Measurements from ENCODE around the gene PTBP2.
A peak's percentile ranks its signal among the peaks of the same experiment; 100 is the strongest.

Gene PTBP2

DNA sequence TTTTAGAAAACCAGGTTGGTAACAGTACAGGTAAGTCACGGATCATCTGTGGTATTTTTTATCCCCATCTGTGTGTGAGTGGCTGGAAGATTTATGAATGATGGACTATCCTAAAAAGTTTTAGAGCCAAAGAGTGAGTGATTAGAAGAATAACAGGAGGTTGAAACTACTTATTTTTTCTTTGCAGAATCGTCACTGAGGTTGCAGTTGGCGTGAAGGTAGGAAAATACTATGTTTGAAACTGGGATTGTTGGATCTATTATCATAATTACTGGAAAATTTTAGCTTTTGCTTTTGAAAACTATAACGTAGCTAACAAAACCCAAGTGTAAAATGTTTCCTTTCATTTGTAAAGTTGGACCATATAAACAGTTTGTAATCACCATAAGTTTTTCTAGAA, 1.8 kb downstream of the PTBP2 start:
- peak overlapping the region; percentile 0; the same call in 1 of the 2 replicates for H3K4me3 ChIP-seq (ENCODE audit: control insufficient read depth, low read depth, low read length)
- TF ChIP-seq, protein P1, sequence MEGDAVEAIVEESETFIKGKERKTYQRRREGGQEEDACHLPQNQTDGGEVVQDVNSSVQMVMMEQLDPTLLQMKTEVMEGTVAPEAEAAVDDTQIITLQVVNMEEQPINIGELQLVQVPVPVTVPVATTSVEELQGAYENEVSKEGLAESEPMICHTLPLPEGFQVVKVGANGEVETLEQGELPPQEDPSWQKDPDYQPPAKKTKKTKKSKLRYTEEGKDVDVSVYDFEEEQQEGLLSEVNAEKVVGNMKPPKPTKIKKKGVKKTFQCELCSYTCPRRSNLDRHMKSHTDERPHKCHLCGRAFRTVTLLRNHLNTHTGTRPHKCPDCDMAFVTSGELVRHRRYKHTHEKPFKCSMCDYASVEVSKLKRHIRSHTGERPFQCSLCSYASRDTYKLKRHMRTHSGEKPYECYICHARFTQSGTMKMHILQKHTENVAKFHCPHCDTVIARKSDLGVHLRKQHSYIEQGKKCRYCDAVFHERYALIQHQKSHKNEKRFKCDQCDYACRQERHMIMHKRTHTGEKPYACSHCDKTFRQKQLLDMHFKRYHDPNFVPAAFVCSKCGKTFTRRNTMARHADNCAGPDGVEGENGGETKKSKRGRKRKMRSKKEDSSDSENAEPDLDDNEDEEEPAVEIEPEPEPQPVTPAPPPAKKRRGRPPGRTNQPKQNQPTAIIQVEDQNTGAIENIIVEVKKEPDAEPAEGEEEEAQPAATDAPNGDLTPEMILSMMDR (IDR thresholded peaks at IDR 0.05; ENCODE audit: control insufficient read depth, insufficient read depth, low read depth, low read length, missing control alignments), result no peak
- DNase-seq (ENCODE audit: low read depth), result no peak

DNA sequence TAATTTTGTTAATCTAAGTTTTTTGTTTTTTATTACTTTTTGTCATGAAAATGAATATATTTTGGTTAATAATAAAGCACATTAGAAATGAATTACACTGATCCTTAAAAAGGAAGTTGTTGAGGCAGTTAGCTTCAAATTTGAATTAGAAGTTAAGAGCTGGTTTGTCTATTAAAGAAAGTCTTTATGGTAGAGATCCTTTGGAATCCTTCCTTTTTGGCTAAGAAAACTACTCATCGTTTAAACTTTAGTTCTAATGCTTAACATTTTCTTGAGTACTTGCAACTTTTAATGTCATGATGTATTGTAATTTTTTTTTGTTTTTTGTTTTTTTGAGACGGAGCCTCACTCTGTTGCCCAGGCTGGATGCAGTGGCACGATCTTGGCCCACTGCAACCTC, 2.4 kb downstream of the PTBP2 start:
- no peak overlapping the region for H3K4me3 ChIP-seq (ENCODE audit: control insufficient read depth, low read depth, low read length)
- no peak for DNase-seq (ENCODE audit: low read depth)
- TF ChIP-seq, protein P1 (IDR thresholded peaks at IDR 0.05; ENCODE audit: control insufficient read depth, insufficient read depth, low read depth, low read length, missing control alignments), result no peak

DNA sequence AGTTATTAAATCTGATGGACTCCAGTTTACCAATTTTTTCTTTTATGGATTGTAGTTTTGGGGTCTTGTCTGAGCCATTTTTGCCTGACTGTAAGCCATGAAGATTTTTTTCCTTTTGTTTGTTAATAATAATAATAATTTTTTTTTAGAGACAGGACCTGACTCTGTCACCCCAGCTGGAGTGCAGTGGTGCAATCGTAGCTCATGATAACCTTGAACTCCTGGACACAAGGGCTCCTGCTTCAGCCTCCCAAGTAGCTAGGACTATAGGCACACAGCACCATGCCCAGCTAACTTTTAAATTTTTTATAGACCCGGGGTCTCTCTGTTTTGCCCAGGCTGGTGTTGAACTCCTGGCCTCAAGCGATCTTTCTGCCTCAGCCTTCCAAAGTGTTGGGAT, 6.3 kb downstream of the PTBP2 start:
- TF ChIP-seq, protein P1 (IDR thresholded peaks at IDR 0.05; ENCODE audit: control insufficient read depth, insufficient read depth, low read depth, low read length, missing control alignments), result no peak
- DNase-seq (ENCODE audit: low read depth), result no peak
- no peak overlapping the region for H3K4me3 ChIP-seq (ENCODE audit: control insufficient read depth, low read depth, low read length)

DNA sequence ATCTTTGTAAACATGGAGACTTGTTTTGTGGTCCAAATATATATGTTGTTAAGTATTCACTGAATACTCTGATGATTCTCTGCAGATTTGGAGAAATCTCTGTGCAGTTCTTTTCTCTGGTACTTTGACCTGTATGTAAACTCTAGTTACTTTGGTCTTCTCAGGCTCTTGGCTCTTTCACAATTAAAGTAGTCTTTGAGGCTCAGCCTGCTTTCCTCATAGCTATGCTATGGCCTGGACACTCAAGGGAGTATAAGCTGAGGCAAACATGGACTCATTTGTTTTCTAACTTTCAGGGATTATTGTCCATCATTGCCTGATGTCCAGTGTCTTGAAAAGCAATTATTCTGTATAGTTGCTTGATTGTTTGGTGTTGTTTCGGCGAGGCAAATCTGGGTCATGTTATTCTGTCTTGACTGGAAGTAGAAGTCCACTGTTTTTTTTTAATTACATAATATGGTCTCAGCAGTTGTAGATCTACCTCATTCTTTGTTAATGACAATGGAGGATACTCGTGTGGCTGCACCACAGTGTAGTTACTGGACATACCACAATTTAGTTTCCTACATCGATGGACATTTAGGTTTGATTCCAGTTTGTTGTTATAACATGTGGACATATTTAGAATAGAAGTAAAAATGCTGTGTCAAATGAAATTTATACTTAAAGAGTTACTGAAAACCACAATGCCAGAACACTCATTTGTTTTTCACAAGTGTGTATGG, 9.2 kb downstream of the PTBP2 start:
- TF ChIP-seq, protein P1 (IDR thresholded peaks at IDR 0.05; ENCODE audit: control insufficient read depth, insufficient read depth, low read depth, low read length, missing control alignments), result no peak
- no peak for DNase-seq (ENCODE audit: low read depth)
- H3K4me3 ChIP-seq (ENCODE audit: control insufficient read depth, low read depth, low read length), result no peak overlapping the region

DNA sequence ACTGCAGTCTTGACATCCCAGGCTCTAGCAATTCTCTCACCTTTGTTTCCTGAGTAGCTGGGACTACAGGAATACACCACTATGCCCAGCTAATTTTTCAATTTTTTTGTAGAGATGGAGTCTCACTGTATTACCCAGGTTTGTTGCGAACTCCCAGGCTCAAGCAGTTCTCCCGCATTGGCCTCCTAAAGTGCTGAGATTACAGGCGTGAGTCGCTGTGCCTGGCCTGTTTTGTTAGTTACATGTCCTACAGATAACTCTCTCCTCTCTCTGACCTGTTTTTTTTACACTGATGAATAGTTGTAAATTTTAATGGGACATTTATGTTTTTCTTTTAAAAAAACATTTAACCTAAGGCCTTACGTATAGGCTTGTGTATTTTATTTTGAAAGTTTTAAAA, 19.8 kb downstream of the PTBP2 start:
- DNase-seq (ENCODE audit: low read depth), result no peak
- TF ChIP-seq, protein P1 (IDR thresholded peaks at IDR 0.05; ENCODE audit: control insufficient read depth, insufficient read depth, low read depth, low read length, missing control alignments), result no peak

DNA sequence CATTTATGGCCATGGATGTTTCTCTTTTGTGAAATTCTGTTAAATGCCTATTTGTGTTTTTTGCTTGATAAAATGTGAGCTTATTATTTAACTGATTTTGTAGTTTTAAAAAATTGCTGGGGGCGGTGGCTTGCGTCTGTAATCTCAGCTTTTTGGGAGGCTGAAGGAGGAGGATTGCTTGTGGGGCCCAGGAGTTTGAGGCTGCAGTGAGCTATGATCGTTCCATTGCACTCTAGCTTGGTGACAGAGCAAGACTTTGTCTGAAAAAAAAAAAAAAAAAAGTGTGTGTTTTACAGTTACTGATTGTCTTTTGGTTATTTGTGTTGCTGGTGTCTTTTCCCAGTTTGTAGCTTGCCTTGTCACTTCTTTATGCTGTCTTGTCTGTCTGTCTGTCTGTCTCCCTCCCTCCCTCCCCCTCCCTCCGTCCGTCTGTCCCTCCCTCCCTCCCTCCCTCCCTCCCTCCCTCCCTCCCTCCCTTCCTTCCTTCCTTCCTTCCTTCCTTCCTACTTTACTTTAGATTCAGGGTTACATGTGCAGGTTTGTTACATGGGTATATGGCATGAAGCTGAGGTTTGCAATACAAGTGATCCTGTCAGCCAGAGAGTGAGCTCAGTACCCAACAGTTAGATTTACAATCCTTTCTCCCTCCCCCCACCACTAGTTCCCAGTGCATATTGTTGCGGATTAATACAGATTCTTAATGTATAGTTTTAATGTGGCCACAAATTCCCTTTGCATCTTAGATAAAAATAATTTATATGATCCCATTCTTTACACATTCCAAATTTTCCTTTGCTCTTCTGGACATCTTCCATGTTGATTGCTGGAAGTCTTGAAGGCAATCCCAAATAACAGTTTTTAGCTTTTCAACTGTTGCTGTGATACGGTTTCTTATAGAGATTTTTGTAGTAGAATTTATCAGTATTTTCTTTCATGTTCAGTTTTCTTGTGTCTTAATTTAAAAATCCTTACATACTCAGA, 25.1 kb downstream of the PTBP2 start:
- TF ChIP-seq, protein P1 (IDR thresholded peaks at IDR 0.05; ENCODE audit: control insufficient read depth, insufficient read depth, low read depth, low read length, missing control alignments), result no peak
- DNase-seq (ENCODE audit: low read depth), result no peak
- H3K4me3 ChIP-seq (ENCODE audit: control insufficient read depth, low read depth, low read length), result no peak overlapping the region

More for the DNA sequence above, 19.8 kb downstream of the PTBP2 start:
- H3K4me3 ChIP-seq (ENCODE audit: control insufficient read depth, low read depth, low read length), result no peak overlapping the region
